GM12892 (cell line): ENCODE results near the gene PFN3.

Experiments used
- POLR2A ChIP-seq: IDR thresholded peaks from 2 replicates; pipeline ENCODE4 v1.6.1; 2011; ENCODE audit warnings: low read depth, low read length, control low read depth
- TAF1 ChIP-seq: IDR thresholded peaks from 2 replicates; pipeline ENCODE4 v1.6.1; 2011; ENCODE audit warnings: low read depth, mild to moderate bottlenecking, control low read depth, low read length, borderline replicate concordance

DNA sequence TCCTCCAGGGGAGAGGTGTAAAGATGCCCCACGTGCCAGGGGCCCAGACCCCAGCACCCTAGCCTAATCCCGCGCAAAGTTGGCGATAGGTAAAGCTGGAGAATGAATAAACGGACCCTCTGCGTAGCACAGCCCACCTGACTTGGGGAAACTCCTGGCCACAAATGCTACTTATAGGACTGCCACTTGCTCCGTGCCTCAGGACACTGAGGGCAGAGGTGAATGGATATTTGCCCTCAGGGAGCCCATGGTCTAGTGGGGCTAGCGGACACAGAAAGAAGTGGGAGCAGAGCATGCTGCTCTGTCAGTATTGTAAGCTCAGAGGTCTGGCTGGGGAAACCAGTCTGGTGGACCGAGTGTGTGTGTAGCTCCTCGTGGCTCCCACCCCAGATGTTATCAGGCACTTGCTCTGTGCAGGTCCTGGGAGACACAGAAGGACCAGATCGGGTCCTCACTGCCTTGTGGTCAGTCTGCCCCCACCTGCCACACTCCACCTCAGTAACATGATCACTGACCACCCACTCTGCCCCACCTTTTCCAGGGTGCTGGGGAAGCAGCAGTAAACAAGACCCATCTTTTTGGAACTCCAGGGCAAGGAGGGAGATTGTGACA is 26.9 kb upstream of the PFN3 start:
- no peak for TF ChIP-seq POLR2A
- no peak for TF ChIP-seq TAF1
